Measurements from ENCODE around the gene SLC4A8.

Gene SLC4A8

GRCh38 chr12:51424662-51425539 is at the start of gene SLC4A8:
SLC4A8 (plus strand) TSS chr12:51424831; CDS start chr12:51424988, 157 bp downstream.
- DNase-seq, result peak; percentile 70

DNA sequence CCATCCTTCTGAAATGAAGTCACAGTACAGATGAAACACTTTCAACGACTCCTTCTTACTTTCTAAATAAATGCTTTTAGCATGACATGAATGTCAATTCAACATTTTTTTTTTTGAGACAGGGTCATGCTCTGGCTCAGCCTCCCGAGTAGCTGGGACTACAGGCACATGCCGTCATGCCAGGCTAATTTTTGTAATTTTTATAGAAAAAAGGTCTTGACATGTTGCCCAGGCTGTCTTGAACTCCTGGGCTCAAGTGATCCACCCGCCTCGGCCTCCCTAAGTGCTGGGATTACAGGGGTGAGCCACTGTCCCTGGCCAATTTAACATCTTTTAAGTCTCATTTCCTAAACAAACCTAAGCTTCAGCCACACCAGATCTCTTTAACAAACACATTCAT is 49.8 kb upstream of the SLC4A8 start:
- no peak for DNase-seq

- DNase-seq, result no peak
These were observed 47.3 kb upstream of the SLC4A8 start for GRCh38 chr12:51377099-51377984.

DNA sequence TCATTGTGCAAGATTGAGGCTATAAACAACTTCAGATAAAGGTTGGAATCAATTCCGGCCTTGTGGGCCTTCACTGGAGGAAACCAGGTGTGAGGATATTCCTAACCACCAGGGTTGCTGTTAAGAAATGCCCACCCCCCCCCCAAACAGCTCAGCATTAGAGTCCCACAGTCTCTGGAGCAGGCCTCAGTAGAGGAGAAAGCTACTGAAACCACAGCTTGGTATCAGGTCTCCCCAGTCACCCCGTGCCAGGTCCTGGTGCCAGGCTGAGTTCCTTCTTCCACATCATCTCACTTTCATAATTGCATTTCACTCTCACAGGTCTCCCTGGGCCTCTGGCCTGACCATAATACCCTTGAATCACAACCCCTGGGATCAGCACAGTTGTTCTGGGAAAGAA is 45.9 kb upstream of the SLC4A8 start:
- DNase-seq, result no peak

GRCh38 chr12:51379571-51379970 is 45.1 kb upstream of the SLC4A8 start:
- no peak for DNase-seq

- no peak for DNase-seq
These were observed 43.2 kb upstream of the SLC4A8 start for GRCh38 chr12:51381226-51382079.

DNA sequence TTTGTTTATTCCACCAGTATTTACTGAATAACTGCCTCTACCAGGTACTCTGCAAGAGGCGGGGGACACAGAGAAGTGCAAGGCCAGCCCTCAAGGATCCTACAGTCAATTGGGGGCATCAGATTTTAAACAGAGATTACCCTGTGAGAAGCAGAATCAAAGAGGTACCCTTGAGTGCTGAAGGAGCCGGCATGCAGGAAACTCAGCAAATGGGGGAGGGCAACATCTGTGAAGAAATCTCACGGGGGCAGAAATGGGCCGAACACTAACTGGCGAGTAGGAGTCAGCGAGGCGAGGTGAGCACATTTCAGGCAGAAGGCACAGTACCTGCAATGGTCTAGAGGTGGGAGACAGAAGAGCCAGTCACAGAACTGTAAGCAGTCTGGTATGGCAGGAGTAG is 42.5 kb upstream of the SLC4A8 start:
- no peak for DNase-seq

DNA sequence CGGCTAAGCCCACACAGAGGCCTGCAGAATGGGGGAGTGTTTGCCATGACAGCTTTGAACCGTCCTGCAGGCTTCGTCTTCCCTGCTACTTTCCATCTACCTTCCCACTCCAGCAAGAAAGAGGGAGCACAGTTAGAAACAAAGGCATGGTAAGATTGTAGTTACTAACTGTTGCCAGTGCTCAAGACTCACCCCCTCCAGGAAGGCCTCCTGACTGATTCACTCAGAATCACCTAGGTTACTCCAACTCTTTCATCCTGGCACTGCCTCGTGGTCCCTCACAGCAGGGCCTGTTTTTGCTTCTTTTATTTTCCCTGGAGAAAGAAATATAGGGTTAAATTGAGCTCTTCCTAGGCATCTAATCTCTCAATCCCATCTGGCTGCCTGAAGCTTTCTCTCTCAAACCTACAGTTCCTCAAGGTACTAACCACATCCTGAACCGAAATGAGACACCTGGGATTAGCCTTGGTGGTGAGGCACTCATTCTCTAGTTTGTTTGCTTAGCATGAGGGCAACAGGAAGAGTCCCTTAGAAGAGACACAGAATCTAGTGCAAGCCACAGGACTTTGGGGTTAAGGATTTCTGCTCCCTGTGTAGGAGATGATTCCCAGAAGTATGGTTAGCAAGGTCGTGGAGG is 41.2 kb upstream of the SLC4A8 start:
- DNase-seq, result peak; percentile 26

GRCh38 chr12:51386351-51386750 is 38.3 kb upstream of the SLC4A8 start:
- DNase-seq, result no peak

DNA sequence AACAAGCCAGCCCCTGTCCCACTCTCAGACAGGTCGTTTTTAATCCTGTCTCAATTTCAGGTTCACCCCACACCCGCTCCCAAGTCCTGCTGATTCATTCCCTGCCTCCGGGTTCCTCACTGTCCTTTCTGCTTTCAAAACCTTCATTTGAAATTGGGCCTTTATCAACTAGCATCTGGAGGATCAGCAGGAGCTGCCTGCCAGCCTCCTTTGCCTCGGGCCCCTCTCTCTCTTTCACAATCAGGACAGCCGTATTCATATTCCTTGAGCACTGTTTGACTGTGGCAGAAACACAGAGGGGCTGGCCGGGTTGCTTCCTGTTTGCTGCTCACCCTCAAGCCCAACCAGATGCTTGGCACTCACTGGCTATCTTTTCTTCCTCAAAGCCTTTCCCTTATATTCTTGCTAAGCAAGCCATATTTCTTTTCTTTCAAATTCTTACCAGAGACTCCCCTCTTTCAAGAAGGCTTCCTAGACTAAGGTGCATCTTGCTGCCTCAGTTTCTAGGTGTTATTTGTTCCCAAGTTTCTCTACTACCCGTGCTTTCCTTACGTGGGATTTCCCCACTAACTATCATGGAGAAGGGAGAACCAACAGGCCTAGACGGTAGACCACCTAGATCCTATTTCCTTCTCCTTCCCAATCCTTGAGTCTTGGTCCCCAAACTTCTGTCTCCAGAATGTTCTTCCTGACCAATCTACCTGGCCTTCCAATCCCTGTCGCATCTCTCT is 36.4 kb upstream of the SLC4A8 start:
- no peak for DNase-seq

- no peak for DNase-seq
These were observed 35.8 kb upstream of the SLC4A8 start for GRCh38 chr12:51388846-51389245.

GRCh38 chr12:51389302-51389999 is 35.2 kb upstream of the SLC4A8 start:
- no peak for DNase-seq

GRCh38 chr12:51390457-51390856 is 34.2 kb upstream of the SLC4A8 start:
- no peak for DNase-seq

DNA sequence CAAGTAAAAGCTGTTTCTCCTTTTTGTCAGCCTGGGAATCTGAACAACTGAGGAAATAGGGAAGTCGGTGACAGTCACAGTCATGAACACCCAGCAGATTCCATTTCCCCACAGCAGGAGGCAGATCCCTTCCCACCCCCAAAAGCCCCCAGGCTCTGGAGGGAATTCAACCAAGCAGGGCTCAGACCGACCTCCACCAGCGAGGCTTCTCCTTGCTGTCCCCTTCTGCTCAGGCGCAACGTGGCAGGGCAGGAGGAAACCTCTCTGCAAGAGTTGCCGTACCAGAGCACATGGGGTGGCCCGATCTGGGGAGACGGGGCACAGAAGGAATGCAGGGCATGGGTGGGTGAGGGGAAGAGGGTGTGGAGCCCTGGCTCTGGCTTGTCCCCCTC is 33.7 kb upstream of the SLC4A8 start:
- DNase-seq, result no peak

GRCh38 chr12:51391283-51392123 is 33.1 kb upstream of the SLC4A8 start, which contains the start of gene GALNT6:
GALNT6 (minus strand) TSS chr12:51391406; CDS start chr12:51379781, 11,625 bp downstream.
- no peak for DNase-seq

DNA sequence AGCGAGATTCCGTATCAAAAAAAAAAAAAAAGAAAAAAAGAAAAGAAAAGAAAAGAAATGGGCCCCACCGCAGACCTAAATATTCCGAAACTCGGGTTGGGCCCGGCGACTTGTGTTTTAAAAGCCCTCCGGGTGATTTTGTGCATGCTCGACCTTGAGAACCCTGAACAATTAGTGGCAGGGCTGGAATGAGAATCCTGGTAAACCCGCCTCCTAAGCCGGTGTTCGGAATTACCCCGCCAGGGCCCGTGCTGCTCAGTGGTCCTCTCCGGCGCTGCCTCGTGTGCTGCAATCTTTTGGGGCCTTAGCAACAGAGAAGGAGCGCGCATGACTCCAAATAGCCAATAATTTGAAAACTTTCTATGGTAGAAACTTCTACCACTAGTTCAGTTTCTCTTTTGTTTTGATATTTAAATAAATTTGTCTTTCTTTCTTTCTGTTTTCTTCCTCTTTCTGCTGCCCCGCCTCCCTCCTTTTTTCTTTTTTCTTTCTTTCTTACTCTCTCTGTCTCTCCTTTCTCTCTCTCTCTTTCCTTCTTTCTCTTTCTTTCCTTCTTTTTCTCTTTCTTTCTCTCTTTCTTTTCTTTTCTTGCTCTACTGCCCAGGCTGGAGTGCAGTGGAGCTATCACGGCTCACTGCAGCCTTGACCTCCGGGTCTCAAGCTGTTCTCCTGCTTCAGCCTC is 31.9 kb upstream of the SLC4A8 start:
- no peak for DNase-seq

DNA sequence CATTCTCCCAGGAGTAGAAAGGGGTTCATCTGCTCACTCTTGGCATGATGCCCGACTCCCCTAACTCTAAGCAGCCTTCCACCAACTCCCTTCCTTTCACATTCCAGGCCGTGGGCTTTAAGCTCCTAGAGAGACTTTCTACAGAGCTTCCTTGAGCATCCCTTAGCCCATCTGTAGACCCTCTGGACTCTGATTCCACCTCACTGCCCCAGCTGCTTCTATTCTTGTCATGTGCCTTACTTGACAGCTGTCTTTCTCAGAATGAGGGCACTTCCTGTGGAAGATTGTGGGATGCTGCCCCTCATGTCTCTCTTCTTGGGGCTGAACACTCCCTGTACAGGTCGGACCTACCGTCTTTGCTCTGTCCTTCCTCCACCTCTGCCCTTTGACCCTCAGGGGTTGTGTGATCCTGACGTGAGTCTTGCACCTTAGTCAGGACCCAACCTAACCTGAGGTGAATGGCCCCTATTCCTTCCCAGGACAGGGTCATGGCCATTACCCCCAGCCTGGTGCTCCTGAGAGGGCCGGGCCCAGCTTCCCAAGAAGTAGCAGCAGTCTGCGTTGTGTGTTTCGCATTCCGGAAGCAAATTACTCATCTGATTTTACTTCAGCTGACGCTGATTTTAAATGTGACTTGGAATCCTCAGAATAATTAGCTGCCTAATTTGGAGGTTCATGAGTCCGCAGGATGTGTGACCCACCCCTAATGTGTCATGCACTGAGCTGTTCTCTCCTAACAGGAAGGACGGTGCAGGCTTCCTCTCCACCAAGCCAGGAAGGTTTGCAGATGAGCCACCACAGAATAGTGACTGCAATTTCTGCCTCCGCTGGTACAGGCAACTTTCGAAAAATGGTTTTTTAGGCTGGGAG is 30.7 kb upstream of the SLC4A8 start:
- no peak for DNase-seq

Measured in DMS153 (cell line).